ENCODE results near the gene GINS3. TPM values are rescaled to one million over a fixed set of nuclear protein-coding genes. Genes with fewer than 3 reads are reported as not detected.

Gene GINS3
- polyA plus RNA-seq, 1 donor (not counting 4 experiments of a cell fraction or from before 2014, with no cell fraction given): 10.1 TPM

GRCh38 chr16:58363746-58364393 lies 28.4 kb upstream of the GINS3 start:
- no peak overlapping the region for H3K9ac ChIP-seq (ENCODE audit: control insufficient read depth, extremely low read depth, insufficient read depth, low read length)
- no peaks in the 10 kb centered on the region for H3K36me3 ChIP-seq (ENCODE audit: control insufficient read depth in 2 of 2, extremely low read depth in 1 of 2, insufficient read depth in 2 of 2, low read length in 2 of 2)
- TF ChIP-seq CTCF (optimal IDR thresholded peaks at IDR 0.05 in 1 of 3, IDR thresholded peaks at IDR 0.05 in 1 of 3, conservative IDR thresholded peaks at IDR 0.05 in 1 of 3; ENCODE audit: extremely low read depth in 1 of 3, insufficient read depth in 2 of 3, low read length in 3 of 3) (no peak), EZH2 (IDR thresholded peaks at IDR 0.05; ENCODE audit: low read length) (no peak)
- H3K9me1 ChIP-seq (ENCODE audit: control insufficient read depth, extremely low read depth, insufficient read depth, low read length): no peaks in the 10 kb centered on the region
- H3K4me3 ChIP-seq (ENCODE audit: control insufficient read depth in 2 of 3, extremely low read depth in 1 of 3, insufficient read depth in 2 of 3, low read depth in 1 of 3, low read length in 3 of 3): no peak overlapping the region
- H3K79me2 ChIP-seq (ENCODE audit: control insufficient read depth, insufficient read depth, low read length): no peaks in the 10 kb centered on the region
- dilution Hi-C loops (cut with MboI; ENCODE audit: extremely low pct_ligation_motif_present, low sequenced_read_pairs): no loop called here
- H3K4me1 ChIP-seq (ENCODE audit: control insufficient read depth, extremely low read depth, insufficient read depth, low read length): peaks cover 10% of the 10 kb centered on the region
- H3K27me3 ChIP-seq (ENCODE audit: control insufficient read depth, extremely low read depth, insufficient read depth, low read length): no peaks in the 10 kb centered on the region
- DNase-seq (ENCODE audit: low read depth, low spot score): no peak
- no peaks in the 10 kb centered on the region for H4K20me1 ChIP-seq (ENCODE audit: control insufficient read depth, extremely low read depth, insufficient read depth, low read length)
- peaks cover 2% of the 10 kb centered on the region for H3K9me3 ChIP-seq (ENCODE audit: control insufficient read depth, low read depth, low read length)
- H3K4me2 ChIP-seq (ENCODE audit: control insufficient read depth, extremely low read depth, insufficient read depth, low read depth, low read length): no peak overlapping the region
- no peak overlapping the region for H2AFZ ChIP-seq (ENCODE audit: control insufficient read depth, low read length)
- FAIRE-seq: no peak
- no peak overlapping the region for H3K27ac ChIP-seq (ENCODE audit: control insufficient read depth, insufficient read depth, low read length)

- no peak overlapping the region for H3K9ac ChIP-seq (ENCODE audit: control insufficient read depth, extremely low read depth, insufficient read depth, low read length)
- peaks cover 10% of the 10 kb centered on the region for H3K4me1 ChIP-seq (ENCODE audit: control insufficient read depth, extremely low read depth, insufficient read depth, low read length)
- TF ChIP-seq CTCF (optimal IDR thresholded peaks at IDR 0.05 in 1 of 3, IDR thresholded peaks at IDR 0.05 in 1 of 3, conservative IDR thresholded peaks at IDR 0.05 in 1 of 3; ENCODE audit: extremely low read depth in 1 of 3, insufficient read depth in 2 of 3, low read length in 3 of 3) (no peak), EZH2 (IDR thresholded peaks at IDR 0.05; ENCODE audit: low read length) (no peak)
- H3K36me3 ChIP-seq (ENCODE audit: control insufficient read depth in 2 of 2, extremely low read depth in 1 of 2, insufficient read depth in 2 of 2, low read length in 2 of 2): no peaks in the 10 kb centered on the region
- H3K79me2 ChIP-seq (ENCODE audit: control insufficient read depth, insufficient read depth, low read length): no peaks in the 10 kb centered on the region
- no peaks in the 10 kb centered on the region for H3K9me3 ChIP-seq (ENCODE audit: control insufficient read depth, low read depth, low read length)
- peak overlapping the region; percentile 30 for H3K4me2 ChIP-seq (ENCODE audit: control insufficient read depth, extremely low read depth, insufficient read depth, low read depth, low read length)
- H3K9me1 ChIP-seq (ENCODE audit: control insufficient read depth, extremely low read depth, insufficient read depth, low read length): no peaks in the 10 kb centered on the region
- H2AFZ ChIP-seq (ENCODE audit: control insufficient read depth, low read length): no peak overlapping the region
- FAIRE-seq (no peak), DNase-seq (ENCODE audit: low read depth, low spot score) (no peak)
- dilution Hi-C loops (cut with MboI; ENCODE audit: extremely low pct_ligation_motif_present, low sequenced_read_pairs): no loop called here
- no peaks in the 10 kb centered on the region for H4K20me1 ChIP-seq (ENCODE audit: control insufficient read depth, extremely low read depth, insufficient read depth, low read length)
- no peaks in the 10 kb centered on the region for H3K27me3 ChIP-seq (ENCODE audit: control insufficient read depth, extremely low read depth, insufficient read depth, low read length)
- H3K4me3 ChIP-seq (ENCODE audit: control insufficient read depth in 2 of 3, extremely low read depth in 1 of 3, insufficient read depth in 2 of 3, low read depth in 1 of 3, low read length in 3 of 3): no peak overlapping the region
- no peak overlapping the region for H3K27ac ChIP-seq (ENCODE audit: control insufficient read depth, insufficient read depth, low read length)
Measured at GRCh38 chr16:58365623-58366022, 26.6 kb upstream of the GINS3 start.

All from keratinocyte (primary cell).